Stimulated activated CD8-positive, alpha-beta memory T cell treated with anti-CD3 and anti-CD28 coated beads, Interleukin-15, amount 100 ng/mL, for 48 hours (primary cell): ENCODE data around the gene FHDC1.

Source experiments
- DNase-seq, 2 donors: peaks; one replicate each; pipeline ENCODE4 v3.0.0-alpha.2; 2020; ENCODE audit warnings: low read depth in 2 of 2

FHDC1 gene

GRCh38 chr4:152935143-152935542 is 980 bp upstream of the FHDC1 start:
- DNase-seq, result no peak

DNA sequence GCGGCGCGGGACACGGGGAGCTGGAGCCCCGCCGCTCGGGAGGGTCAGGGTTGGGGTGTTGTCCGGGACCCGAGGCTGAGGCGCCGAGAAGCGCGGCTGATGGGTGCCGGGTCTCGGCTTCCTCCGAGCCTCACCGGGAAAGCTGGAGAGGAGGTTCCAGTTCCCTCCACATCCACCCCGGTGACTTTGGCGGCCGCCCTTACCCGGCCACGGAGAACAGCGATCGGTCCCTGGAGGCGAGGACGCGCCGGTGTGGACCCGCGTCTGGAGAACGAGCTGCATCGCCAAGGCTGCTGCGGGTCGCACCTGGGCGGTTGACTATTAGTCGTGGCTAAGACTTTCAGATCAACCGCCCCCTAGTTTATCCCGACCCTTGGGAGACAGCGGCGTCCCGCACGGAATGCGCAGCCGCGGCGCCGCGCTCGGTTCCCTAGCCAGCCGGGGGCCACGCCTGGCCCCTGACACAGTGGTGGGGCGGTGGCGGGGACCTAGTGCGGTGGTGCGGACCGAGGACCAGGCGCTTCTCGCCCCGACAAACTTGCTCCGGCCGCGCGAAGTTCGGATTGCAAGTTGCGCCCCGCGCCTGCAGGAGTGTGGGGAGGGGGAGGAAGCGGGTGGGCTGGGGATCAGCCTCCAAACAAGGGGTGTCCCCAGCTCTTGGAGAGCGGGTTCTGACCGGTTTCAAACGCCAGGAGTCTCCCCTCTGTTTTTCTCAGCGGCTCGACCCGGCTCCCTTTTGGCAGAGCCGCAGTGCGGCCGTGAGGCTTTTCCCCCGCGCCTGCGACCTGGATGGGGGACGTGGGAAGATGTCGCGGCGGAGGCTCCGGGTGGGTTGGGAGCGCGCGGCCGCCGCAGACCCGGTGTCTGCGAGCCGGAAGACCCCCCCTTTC is 568 bp downstream of the FHDC1 start:
- DNase-seq, result no peak

DNA sequence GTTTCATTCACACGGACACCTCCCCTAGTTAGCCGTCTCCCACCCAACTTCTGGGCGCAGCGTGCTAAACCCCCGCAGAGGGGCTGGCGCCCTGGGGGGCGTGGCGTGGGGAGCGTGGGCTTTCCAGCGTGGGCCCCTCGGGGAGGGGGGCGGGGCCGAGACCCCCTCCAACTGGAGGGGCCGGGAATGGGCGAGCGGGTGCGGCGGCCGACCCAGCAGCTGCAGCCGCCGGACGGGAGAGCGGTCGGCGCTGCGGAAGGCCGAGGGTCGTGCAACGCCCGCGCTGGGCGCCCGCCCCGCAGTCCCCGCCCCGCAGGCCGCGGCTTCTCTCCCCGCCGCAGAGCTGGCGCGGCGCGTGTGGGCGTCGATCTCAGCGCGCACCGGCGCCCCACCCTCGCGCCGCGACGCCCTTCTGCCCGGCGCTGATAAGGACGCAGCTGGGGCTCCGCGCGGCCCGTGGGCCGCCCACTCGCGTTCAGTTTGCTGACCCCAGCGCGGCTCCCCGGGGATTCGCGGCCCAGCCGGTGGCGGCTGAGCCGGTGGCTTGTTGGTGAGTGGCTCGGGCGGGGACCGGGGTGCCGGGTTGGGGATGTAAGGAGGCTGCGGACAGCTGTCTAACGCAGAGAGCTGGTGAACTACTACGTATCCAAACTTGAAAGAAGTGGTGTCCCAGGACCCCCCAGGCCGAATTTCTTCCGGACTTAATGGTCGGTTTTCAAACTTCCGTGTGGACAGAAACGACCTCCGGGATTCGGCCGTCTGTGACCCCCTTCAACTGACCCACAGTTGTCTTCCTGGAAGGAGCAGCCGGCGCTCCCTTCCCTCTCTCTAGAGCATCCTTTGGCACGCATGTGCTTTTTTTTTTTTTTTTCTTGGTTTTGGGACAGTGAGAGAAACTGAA is 1.5 kb downstream of the FHDC1 start:
- DNase-seq, result no peak

- DNase-seq, result no peak
Observed at GRCh38 chr4:152938237-152938947, 2.3 kb downstream of the FHDC1 start.

DNA sequence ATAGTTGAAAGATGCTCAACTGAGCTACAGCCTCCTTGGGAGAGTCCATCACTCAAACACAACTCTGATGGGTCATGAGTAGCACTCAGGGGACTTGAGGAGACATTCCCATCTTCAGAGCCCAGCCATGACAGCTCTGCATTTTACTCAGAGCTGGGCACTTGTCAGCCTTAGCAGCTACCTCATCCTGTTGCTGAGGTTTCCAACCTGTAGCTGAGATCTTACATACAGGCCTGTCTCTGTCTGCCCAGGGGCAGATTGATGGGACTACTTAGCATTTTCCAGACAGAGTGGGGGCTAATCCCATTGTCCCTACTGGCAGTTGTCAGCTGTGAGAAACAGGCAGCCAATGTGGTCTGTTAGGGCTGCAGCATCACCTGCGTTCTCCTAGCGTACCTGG is 3.5 kb downstream of the FHDC1 start:
- no peak for DNase-seq

DNA sequence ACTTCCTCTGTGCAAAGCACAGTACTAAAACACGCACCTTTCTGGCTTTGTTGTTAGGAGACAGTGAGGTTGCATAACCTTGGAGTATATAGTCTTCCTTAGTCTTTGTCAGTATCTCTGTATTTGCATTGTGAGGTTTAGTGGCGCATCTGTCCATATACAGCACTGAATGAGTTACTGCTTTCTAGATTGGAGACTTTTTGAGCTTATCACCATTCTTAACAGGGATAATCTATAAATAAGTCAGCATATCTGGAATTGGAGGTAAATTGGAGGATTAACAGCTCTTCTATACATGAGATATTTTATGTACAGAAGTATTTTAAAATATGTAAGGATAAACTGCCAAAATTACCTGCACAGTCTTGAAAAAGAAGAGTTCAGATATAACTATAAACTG is 4.3 kb downstream of the FHDC1 start:
- DNase-seq, result no peak

DNA sequence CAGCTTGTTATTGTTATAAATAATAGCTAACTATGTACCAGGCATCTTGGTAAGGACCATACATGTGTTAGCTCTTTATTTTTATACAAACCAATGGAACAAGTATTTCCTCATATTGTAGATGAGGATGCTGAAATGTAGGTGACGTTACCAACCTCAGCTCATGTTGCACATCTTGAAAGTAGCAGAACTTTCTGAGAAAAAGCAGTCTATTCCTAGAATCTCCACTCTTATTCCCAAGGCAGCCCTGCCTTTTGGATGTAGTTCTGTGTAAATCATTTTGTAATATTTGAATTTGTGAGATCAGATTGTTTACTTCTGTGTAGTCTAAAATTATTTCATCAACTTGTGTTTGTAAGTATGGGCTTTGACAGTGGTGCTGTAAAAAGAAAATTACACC is 5.3 kb downstream of the FHDC1 start:
- DNase-seq, result no peak

DNA sequence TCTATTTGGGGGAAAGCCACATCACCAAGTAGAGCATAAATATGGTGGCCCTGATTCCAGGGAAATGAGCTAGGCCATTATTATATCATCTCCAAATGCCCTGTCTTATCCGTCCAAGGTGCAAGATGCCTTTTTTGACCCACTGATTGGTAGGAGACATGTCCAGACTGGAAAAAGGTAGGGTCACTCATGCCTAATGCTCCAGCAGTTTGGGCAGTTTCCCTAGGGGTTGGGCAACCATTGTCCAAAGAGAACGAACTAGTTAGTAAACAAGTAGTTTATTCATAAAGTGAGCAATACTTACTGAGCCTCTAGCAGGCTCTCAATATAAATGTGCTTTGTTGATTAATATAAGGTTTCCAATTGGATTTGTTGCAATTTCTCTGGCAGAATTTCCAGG is 6.2 kb downstream of the FHDC1 start:
- no peak for DNase-seq

- no peak for DNase-seq
Observed at GRCh38 chr4:152943672-152944071, 7.5 kb downstream of the FHDC1 start.

DNA sequence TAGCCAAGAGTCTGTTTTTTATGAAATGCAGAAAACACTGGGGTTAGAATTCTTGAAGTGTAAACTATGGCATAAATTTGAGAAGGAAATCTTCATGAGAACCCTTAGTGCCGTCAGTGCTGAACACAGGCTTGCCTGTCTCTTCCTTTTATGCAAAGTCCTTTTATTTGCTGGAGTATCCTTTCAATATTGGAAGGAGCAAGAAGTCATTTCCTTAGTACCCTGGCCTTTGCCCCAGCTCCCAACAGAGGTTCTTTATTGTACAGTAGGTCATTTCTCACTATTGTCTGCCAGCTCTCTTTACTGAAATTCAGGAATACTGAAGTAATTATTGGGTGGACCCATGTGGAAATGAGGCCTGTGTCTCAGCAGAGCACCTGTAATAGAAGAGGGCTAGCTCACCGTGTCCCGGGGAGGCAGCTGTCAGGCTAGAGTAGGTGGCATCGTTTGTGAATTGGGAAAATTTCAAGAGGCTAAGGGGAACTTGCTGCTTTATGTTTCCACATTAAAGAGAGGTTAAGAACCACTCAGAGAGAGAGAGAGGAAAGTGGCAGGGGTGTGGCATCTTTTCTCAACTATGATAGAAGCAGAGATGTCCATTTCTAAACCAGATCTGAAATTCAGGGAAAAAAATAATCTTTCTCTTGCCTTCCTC is 8.7 kb downstream of the FHDC1 start:
- DNase-seq, result no peak

GRCh38 chr4:152945639-152946038 is 9.5 kb downstream of the FHDC1 start:
- DNase-seq, result no peak

DNA sequence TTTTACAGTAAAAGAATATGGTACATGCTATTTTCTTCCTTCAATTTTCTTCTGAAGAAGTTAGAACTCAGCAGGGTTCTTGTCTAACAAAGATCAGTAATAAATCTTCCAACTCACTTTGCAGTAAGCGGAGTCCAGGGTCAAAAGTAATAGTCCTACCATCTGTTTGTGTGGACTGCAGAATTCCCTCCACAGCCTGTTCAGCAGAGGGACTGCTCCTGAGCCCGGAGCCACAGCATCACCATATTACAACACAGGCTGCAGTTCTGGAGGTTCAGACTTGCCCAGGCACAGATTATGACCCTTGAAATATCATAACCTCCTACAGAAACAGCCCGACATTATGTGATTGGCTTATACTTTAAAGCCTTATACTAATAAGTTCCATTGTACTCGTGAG is 10.3 kb downstream of the FHDC1 start:
- DNase-seq, result no peak

DNA sequence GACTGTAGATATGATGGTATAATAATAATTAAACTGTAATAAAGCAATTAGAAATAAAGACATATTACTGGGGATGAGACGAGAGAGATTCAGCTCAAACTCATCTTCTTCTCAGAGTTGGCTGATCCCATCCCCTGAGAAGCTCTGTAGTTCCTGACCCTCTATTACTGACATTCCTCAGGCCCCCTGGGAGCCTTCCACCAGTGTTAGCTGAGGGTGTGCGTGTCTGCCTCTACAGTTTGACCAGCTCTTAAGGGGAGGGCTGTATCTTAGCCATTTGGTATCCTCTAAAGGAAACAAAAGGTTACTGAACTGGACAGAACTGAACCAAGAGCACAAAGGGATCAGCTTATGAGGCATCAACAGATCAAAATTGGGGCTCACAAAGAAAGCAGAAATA is 11.2 kb downstream of the FHDC1 start:
- no peak for DNase-seq

DNA sequence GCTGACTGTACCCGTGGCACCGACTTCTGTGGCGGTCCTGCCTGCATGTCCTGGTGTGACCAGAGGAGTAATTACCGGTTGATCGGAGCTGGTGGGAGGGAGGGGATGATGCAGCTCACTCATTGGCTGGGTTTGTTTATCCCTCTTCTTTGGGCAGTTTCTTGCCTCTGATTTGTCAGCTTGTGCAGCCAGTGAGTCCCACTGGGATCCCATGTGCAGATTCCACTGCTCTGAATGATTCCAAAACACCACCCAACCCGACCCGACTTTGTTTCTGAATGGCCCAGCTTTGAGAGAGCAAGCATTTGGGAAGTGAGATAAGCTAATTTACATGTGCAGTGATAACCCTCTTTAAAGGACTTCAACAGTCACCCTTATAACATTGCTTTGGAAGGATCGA is 13.8 kb downstream of the FHDC1 start:
- no peak for DNase-seq

- DNase-seq, result no peak
Observed at GRCh38 chr4:152950402-152951274, 14.5 kb downstream of the FHDC1 start.

DNA sequence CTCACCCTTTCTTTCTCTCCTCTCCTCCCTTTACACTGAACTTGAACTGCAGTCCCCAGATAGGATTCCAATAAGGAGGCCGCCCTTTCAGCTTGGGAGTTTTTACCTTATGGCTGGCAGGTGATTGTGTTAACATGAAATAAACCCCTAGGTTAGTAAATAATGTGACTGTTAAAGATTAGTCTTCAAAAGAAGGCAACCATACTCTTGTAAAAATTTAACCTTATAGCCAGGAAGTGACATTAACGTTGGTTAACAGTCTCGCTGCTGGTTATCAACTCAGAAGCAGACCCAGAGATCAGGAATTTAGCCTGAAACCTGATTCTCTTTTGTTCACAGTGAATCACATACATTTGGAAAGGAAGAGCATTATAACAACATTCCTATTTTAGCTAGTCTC is 15.2 kb downstream of the FHDC1 start:
- DNase-seq, result no peak

DNA sequence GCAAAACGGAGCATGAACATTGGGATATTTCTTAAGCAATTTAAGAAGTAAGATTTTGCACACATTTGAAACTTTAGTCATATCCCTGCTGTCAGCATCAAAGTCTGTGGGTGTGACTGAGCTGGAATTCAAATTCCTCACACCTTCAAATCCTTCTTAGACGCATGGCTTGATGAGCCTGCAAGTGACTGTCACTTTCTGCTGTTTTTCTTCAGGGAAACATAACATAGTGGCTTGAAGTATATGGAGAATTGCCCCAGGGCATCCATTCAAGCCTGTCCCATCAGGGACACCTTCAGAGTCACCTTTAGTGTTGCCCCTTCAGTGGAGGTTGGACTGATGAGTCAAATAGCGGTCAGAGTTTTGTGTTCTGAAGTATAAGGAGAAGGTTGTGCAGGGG is 17.4 kb downstream of the FHDC1 start:
- no peak for DNase-seq

- no peak for DNase-seq
Observed at GRCh38 chr4:152954741-152955140, 18.6 kb downstream of the FHDC1 start.

DNA sequence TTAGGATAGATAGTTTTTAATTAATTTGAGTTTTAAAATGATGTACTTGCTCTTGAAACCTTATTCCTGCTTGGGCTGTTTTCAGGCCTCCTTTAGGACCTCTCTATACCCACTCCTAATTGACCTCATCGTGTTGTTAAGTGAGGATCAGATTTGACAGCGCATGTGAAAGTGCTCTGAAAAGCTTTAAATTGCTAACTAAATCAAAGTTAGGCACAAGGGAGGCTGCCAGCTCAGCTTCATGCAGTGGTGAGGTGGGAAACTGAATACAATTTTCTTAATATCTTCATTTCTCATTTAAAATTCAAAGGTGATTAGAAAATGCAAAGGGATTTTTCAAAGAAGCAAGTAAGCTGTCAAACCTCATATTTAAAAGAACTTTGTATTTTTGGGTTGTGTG is 20.0 kb downstream of the FHDC1 start:
- DNase-seq, result no peak

DNA sequence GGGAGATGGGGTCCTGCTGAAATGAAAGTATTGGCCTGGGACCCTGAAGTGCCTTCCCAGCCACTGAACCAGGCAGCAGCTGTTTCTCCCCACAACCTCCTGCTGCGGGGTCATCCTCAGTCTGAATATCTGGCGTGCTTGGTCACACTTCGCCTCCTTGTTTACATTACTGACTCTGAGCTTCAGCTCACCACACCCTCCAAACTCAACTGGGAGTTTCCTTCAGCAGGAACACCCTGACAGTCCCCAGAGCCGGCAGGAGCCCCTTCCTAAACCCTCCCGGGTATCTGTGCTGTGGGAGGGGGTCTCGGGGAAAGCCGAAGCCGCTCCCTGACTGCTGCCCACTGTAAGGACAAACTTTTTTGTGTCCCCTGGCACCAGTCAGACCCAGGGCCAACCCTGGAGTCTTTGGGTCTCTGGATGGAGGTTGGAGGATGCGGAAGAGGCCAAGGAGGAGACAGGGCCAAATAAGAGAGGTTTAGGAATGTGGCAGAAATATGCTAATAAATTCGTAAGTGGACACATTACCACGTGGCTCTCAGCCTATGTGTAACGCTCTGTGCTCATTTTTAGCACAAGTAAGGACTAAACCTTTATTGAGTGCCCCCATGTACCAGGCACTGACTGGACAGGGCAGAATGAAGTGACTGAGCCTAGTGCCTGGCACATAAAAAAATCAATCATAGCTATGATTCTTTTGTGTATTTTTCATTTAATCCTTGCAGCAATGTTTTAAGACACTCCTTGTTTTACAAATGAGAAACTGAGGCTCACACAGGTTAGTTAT is 20.7 kb downstream of the FHDC1 start:
- DNase-seq, result no peak
